COLO668 (cell line): Measurements from ENCODE around the gene VRK2.
"Not testable (repeated sequence)": the region's sequence is repeated elsewhere in the genome, so short reads cannot be mapped to it uniquely, and the experiment has no call there.

Experiments used
- DNase-seq: peaks from one replicate; lab custom pipeline; 2025; ENCODE audit not compliant: unreplicated experiment; lab: John Stamatoyannopoulos, UW

The VRK2 gene

GRCh38 chr2:58052978-58053377, 6.4 kb downstream of the VRK2 start:
- DNase-seq: no peak

GRCh38 chr2:58054264-58054663, 7.7 kb downstream of the VRK2 start:
- no peak for DNase-seq

DNA sequence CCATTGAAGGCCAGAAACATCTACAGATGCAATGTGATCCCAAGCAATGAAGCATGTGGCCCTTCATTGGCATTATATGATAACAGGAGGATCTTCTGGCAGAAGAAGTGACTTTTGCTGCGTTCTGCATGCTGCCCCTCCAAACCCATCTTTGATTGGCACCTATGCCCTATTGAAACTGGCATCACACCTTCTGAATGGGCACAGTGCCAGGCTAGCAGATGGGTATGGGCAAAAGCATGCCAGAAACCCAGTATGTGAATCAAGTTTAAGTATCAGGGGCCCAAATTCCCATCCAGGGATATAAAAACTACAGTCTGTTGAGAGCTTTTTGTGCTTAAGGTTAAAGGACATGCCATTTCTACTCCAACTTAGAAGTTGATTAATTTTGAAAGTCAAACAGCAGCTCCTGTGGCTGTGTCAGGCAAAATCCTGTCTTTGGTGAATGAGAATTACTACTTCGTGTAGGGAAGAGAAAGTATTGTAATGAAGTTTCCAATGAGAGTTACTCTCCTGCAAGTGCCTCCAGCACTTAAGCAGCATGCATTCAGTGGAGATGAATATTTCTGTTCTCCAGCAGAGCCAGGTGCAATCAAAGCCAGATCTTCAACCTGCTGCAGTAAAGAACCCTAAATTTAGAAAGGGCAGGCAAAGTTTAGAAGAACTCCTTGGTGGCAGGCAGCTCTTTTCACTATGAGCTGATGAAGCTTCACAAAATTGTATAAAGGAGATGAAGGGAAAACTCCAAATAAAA, 8.6 kb downstream of the VRK2 start:
- no peak for DNase-seq

DNA sequence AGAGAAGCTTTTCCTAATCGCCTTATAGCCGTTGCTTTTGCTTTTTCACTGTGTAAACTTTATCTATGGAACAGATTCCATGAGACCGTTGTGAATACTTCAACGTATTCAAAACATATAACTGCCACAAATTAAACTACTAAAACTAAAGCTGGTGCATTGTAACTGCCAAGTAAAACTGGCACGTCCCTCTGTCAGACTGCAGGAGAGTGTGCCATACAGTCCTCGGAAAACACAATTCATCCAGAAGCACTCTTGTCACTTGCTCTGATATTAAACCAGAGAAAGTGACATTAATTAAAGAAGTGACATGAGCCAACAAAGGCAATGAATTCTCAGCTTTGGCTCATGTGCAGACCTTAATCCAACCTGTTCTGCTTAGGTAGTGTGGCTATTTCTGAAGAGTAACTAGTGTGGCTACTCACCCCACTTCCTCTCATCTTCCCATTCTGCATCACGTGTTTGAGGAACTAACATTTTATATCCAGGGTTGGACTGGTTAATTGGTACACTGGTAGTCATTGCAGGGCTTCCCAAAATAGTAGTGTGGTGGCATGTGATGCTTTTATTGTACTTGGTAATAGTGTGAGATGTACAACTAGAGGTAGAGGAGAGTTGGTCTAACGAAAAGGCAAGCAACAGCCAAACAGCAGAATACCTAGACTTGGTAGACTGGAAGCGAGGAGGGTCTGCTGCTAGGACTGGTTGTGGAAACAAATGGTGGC, 9.7 kb downstream of the VRK2 start:
- DNase-seq: no peak

- no peak for DNase-seq
Observed at GRCh38 chr2:58057707-58058530, 11.3 kb downstream of the VRK2 start.

GRCh38 chr2:58063641-58064040, 17.0 kb downstream of the VRK2 start:
- DNase-seq: no peak

GRCh38 chr2:58064086-58064485, 17.5 kb downstream of the VRK2 start:
- DNase-seq: no peak

GRCh38 chr2:58065248-58065647, 18.6 kb downstream of the VRK2 start:
- no peak for DNase-seq

- no peak for DNase-seq
Observed at GRCh38 chr2:58067001-58067400, 20.4 kb downstream of the VRK2 start.

- DNase-seq: no peak
Observed at GRCh38 chr2:58070765-58071164, 24.2 kb downstream of the VRK2 start.

GRCh38 chr2:58072102-58072501, 25.5 kb downstream of the VRK2 start:
- DNase-seq: no peak

GRCh38 chr2:58073008-58073407, 26.4 kb downstream of the VRK2 start:
- no peak for DNase-seq

DNA sequence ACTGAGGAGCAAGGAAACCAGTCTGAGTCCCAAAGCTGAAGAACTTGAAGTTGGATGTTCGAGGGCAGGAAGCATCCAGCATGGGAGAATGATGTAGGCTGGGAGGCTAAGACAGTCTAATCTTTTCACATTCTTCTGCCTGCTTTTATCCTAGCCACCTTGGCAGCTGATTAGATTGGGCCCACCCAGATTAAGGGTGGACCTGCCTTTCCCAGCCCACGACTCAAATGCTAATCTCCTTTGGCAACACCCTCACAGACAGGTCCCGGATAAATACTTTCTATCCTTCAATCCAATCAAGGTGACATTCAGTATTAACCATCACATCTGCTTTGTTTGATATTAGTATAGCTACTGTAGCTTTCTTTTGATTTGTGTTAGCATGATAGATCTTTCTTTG, 27.1 kb downstream of the VRK2 start:
- DNase-seq: no peak

DNA sequence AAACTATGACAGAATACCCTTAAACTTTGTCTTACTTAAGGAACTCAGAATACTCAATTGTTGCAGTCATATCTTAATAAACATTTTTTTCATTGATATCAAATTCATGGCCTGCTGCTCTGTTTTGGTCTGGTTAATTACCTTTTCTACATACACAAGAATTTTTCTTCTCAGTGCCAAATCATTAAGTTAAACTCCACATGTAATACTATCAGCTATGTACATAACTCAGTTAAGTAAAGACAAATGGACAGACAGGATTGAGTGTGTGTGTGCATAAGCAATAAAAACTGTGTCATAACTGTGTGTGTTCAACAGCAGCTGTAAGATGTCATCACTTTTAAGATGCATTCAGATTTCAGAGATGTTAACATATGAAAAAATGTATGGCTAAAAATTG, 34.4 kb downstream of the VRK2 start:
- DNase-seq: no peak

DNA sequence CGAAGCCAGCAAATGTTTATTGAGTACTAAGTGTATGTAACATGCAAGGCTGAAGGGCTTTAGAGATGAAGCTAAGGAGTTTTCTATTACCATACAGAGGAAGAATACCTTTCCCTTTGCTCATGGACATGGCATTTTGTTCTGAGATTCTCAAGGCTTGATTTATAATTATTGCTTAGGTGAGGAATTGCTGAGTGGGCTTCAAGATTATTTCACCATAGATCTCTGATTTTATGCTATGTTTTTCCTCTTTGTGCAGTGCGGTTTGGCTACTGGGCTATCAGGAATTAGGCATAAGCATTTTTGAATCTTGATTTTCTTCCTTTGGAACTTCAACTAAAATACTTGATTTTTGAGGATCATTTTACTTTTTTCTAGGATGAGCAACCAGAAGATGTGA, 42.5 kb downstream of the VRK2 start:
- DNase-seq: no peak

DNA sequence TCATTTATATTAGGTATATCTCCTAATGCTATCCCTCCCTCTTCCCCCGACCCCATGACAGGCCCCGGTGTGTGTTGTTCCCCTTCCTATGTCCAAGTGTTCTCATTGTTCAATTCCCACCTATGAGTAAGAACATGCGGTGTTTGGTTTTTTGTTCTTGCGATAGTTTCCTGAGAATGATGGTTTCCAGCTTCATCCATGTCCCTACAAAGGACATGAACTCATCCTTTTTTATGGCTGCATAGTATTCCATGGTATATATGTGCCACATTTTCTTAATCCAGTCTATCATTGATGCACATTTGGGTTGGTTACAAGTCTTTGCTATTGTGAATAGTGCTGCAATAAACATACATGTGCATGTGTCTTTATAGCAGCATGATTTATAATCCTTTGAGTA, 46.2 kb downstream of the VRK2 start:
- DNase-seq: not testable (repeated sequence)

GRCh38 chr2:58097025-58097424, 50.4 kb downstream of the VRK2 start:
- no peak for DNase-seq

DNA sequence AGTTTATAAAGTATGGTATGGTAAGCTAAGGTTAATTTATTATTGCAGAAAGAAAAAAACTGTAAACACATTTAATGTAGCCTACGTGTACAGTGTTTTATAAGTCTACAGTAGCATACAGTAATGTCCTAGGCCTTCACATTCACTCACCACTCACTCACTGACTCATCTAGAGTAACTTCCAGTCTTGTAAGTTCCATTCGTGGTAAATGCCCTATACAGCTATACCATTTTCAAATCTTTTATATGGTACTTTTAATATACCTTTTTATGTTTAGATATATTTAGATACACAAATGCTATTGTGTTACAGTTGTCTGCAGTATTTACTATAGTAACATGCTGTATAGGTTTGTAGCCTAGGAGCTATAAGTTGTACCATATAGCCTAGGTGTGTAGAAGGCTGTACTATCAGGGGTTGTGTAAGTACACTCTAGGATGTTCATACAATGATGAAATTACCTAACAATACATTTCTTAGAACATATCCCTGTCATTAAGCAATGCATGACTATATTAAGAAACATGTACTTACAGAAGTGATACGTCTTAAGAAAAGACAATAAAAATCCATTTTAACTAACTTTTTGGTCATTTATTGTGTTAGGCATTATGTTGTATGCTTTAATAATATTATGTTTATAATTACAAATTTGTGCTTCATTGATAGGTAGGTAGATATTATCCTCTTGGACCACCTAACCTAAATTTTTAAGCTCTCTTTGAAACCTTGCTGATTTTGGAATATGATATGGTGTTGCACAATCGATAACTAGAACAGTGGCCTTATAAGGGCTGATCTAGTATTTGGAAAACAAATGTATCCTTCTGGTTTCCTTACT, 51.9 kb downstream of the VRK2 start:
- no peak for DNase-seq

DNA sequence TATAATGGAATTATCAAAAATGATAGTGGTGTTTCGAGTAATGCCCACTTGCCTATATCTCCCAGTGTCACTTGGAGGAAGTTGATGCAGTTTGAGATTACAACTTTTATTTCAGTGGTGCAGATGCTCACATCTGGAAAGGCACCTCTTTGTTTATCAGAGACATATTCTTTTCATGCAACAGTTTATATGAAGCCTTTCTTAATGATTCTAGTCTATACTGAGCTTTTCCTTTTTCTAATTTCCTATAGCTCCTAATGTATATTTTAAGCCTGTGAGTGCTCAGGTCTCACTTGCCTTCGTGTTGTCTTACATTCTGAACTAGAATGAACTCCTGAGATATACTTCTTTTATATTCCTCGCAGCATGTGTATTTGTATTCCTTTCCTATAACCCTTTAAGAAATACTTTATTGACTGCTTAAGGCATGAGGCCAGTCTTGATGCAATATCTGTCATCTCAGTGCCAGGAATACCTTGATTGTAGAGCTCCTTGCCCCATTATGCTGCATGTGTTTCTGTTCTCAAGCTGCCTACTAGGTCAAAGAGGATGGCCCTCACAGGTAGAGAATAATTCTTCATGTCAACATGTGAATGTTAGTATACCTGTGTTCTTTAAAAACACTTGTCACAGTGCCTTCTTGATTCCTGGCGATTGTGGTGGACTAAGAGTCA, 52.6 kb downstream of the VRK2 start:
- no peak for DNase-seq

DNA sequence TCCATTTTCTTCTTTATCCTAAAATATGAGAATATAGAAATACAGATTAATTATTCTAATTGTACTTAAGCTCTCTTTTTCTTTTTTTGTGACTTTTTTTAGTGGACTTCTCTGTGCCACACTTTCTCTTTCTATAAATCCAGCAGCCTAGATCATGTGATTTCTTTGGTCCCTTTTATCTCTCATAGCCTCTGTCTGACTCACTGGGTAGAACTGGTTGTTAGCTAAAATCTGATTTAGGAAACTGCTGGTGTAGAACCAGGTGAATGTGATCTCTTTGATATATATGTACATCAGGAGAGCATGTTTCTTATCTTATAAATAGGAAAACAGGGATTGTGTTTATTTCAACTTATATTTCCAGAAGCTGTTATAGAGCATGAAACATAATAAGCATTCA, 54.9 kb downstream of the VRK2 start:
- no peak for DNase-seq
